MM.1S (cell line): Measurements from ENCODE around the gene VPS13A.

Experiments used
- DNase-seq: peaks from one replicate; pipeline ENCODE4 v3.0.0-alpha.2; 2015
- H2AFZ ChIP-seq: fragments of 300-600 bp; sonication (generic); 2 replicates; pipeline ENCODE4 v1.6.0; 2016; ENCODE audit warnings: antibody characterized with exemption, low read length
- H3F3A ChIP-seq: fragments of 300-600 bp; sonication (generic); 2 replicates; pipeline ENCODE4 v1.6.1; 2016; ENCODE audit warnings: mild to moderate bottlenecking, antibody characterized with exemption, low read length, moderate library complexity, mixed read lengths; ENCODE audit not compliant: insufficient read depth
- H3K27ac ChIP-seq: fragments of 300-600 bp; sonication (generic); 2 replicates; pipeline ENCODE4 v1.5.1; 2016; ENCODE audit warnings: mild to moderate bottlenecking, low read length
- H3K27me3 ChIP-seq: fragments of 300-600 bp; sonication (generic); replicated peaks from 2 replicates; pipeline ENCODE4 v1.6.0; 2016; ENCODE audit warnings: low read length; ENCODE audit not compliant: insufficient read depth
- H3K36me3 ChIP-seq: fragments of 300-600 bp; sonication (generic); replicated peaks from 2 replicates; pipeline ENCODE4 v1.6.1; 2016; ENCODE audit warnings: mild to moderate bottlenecking, low read length, mixed read lengths; ENCODE audit not compliant: insufficient read depth
- H3K4me1 ChIP-seq: fragments of 300-600 bp; sonication (generic); 2 replicates; pipeline ENCODE4 v1.6.1; 2016; ENCODE audit warnings: low read length, mixed read lengths
- H3K4me2 ChIP-seq: fragments of 300-600 bp; sonication (generic); 2 replicates; pipeline ENCODE4 v1.6.0; 2016; ENCODE audit warnings: low read depth, low read length
- H3K4me3 ChIP-seq: fragments of 300-600 bp; sonication (generic); 2 replicates; pipeline ENCODE4 v1.5.1; 2016; ENCODE audit warnings: low read length, mixed read lengths
- H3K79me2 ChIP-seq: fragments of 300-600 bp; sonication (generic); 2 replicates; pipeline ENCODE4 v1.6.1; 2016; ENCODE audit warnings: mixed run types, low read length, mixed read lengths
- H3K9ac ChIP-seq: fragments of 300-600 bp; sonication (generic); 2 replicates; pipeline ENCODE4 v1.6.1; 2016; ENCODE audit warnings: low read length, mixed read lengths
- H3K9me2 ChIP-seq: fragments of 300-600 bp; sonication (generic); replicated peaks from 2 replicates; pipeline ENCODE4 v1.6.1; 2016; ENCODE audit warnings: mild to moderate bottlenecking, low read length, mixed read lengths; ENCODE audit not compliant: insufficient read depth
- H3K9me3 ChIP-seq: fragments of 300-600 bp; sonication (generic); replicated peaks from 2 replicates; pipeline ENCODE4 v1.6.1; 2016; ENCODE audit warnings: mild to moderate bottlenecking, low read length, mixed read lengths; ENCODE audit not compliant: insufficient read depth
- H4K20me1 ChIP-seq: fragments of 300-600 bp; sonication (generic); 2 replicates; pipeline ENCODE4 v1.6.1; 2016; ENCODE audit warnings: mild to moderate bottlenecking, low read length, moderate library complexity, mixed read lengths; ENCODE audit not compliant: insufficient read depth
- EZH2 ChIP-seq: fragments of 300-600 bp; sonication (generic); optimal IDR thresholded peaks from 2 replicates; pipeline ENCODE3; 2017; ENCODE audit warnings: low read depth, mild to moderate bottlenecking, antibody characterized with exemption, low read length, mixed read lengths
- EZH2phosphoT487 ChIP-seq: fragments of 300-600 bp; sonication (generic); IDR thresholded peaks from 2 replicates; pipeline ENCODE4 v1.6.1; 2018; ENCODE audit warnings: antibody characterized with exemption, low read length
- TF ChIP-seq, protein P1 (sequence below): fragments of 300-600 bp; sonication (generic); IDR thresholded peaks from 2 replicates; pipeline ENCODE4 v1.5.1; 2016; ENCODE audit warnings: antibody characterized with exemption, low read length, mixed read lengths

VPS13A gene

GRCh38 chr9:77161191-77161590 is 16.1 kb upstream of the VPS13A start:
- no peaks in the 10 kb centered on the region for H3K36me3 ChIP-seq
- H3K4me3 ChIP-seq: no peak overlapping the region
- H3K9me3 ChIP-seq: no peaks in the 10 kb centered on the region
- H3F3A ChIP-seq: no peaks in the 10 kb centered on the region
- no peaks in the 10 kb centered on the region for H3K79me2 ChIP-seq
- DNase-seq: no peak
- TF ChIP-seq, protein P1, sequence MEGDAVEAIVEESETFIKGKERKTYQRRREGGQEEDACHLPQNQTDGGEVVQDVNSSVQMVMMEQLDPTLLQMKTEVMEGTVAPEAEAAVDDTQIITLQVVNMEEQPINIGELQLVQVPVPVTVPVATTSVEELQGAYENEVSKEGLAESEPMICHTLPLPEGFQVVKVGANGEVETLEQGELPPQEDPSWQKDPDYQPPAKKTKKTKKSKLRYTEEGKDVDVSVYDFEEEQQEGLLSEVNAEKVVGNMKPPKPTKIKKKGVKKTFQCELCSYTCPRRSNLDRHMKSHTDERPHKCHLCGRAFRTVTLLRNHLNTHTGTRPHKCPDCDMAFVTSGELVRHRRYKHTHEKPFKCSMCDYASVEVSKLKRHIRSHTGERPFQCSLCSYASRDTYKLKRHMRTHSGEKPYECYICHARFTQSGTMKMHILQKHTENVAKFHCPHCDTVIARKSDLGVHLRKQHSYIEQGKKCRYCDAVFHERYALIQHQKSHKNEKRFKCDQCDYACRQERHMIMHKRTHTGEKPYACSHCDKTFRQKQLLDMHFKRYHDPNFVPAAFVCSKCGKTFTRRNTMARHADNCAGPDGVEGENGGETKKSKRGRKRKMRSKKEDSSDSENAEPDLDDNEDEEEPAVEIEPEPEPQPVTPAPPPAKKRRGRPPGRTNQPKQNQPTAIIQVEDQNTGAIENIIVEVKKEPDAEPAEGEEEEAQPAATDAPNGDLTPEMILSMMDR: no peak
- TF ChIP-seq EZH2 (no peak), EZH2phosphoT487 (no peak)
- H3K27ac ChIP-seq: no peak overlapping the region
- no peaks in the 10 kb centered on the region for H3K9me2 ChIP-seq
- H2AFZ ChIP-seq: no peak overlapping the region
- H3K9ac ChIP-seq: no peak overlapping the region
- H3K4me1 ChIP-seq: no peaks in the 10 kb centered on the region
- H3K4me2 ChIP-seq: no peak overlapping the region
- no peaks in the 10 kb centered on the region for H3K27me3 ChIP-seq
- H4K20me1 ChIP-seq: no peaks in the 10 kb centered on the region

DNA sequence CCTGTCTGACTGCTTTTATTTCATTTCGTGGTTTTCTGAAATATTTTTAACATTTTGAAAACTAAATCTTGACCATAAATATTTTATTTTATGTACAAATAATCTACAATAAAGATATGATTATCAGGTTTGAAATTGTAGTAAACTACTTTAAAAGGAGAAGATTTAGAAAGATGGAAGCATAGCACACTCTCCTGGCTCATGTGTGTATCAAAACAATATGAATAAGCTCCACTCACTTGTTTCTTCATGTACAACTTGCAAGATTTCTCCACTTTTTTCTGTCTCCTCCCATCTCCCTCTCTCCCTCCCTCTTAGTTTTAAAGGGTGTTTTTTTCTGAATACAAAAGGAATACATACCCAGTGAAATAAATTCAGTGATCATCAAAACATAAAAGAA is 15.4 kb upstream of the VPS13A start:
- no peak for DNase-seq
- Histone ChIP-seq H3F3A (no peaks in the 10 kb centered on the region), H3K9me2 (no peaks in the 10 kb centered on the region), H3K9ac (no peak overlapping the region), H2AFZ (no peak overlapping the region), H3K36me3 (no peaks in the 10 kb centered on the region), H4K20me1 (no peaks in the 10 kb centered on the region), H3K27ac (no peak overlapping the region), H3K9me3 (no peaks in the 10 kb centered on the region), H3K4me2 (no peak overlapping the region), H3K4me3 (no peak overlapping the region), H3K79me2 (no peaks in the 10 kb centered on the region), H3K4me1 (no peaks in the 10 kb centered on the region), H3K27me3 (no peaks in the 10 kb centered on the region)
- TF ChIP-seq, protein P1: no peak

DNA sequence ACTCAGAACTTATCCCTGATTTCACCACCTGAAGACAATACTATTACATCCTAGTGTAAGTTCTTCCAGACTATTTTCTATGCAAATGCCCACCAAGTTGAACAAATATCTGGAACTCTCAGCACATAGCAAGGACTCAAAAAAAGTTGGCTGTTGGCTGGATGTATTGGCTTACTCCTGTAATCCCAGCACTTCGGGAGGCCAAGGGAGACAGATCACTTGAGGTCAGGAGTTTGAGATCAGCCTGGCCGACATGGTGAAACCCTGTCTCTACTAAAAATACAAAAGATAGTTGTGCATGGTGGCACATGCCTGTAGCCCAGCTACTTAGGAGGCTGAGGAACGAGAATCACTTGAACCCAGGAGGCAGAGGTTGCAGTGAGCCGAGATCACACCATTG is 15.0 kb upstream of the VPS13A start:
- H3F3A ChIP-seq: no peaks in the 10 kb centered on the region
- no peaks in the 10 kb centered on the region for H3K4me1 ChIP-seq
- H3K36me3 ChIP-seq: no peaks in the 10 kb centered on the region
- H3K4me2 ChIP-seq: no peak overlapping the region
- H2AFZ ChIP-seq: no peak overlapping the region
- no peaks in the 10 kb centered on the region for H4K20me1 ChIP-seq
- TF ChIP-seq, protein P1: no peak
- TF ChIP-seq EZH2phosphoT487: no peak
- TF ChIP-seq EZH2: no peak
- H3K9me2 ChIP-seq: no peaks in the 10 kb centered on the region
- H3K9me3 ChIP-seq: no peaks in the 10 kb centered on the region
- no peak for DNase-seq
- H3K27me3 ChIP-seq: no peaks in the 10 kb centered on the region
- H3K9ac ChIP-seq: no peak overlapping the region
- H3K4me3 ChIP-seq: no peak overlapping the region
- no peaks in the 10 kb centered on the region for H3K79me2 ChIP-seq
- no peak overlapping the region for H3K27ac ChIP-seq
